H9 (cell line): ENCODE results near the gene USH2A. TPM values are rescaled to one million over a fixed set of nuclear protein-coding genes. Genes with fewer than 3 reads are reported as not detected.

Source experiments
- DNase-seq: peaks from one replicate; pipeline ENCODE4 v3.0.0-alpha.2; 2017
- H2AFZ ChIP-seq: one replicate; pipeline ENCODE4 v1.6.1; 2013; ENCODE audit warnings: mild to moderate bottlenecking, low read length, control low read depth, moderate library complexity
- H2AK5ac ChIP-seq: 2 replicates; pipeline ENCODE4 v1.6.1; 2013; ENCODE audit warnings: low read length, control low read depth, mixed read lengths; ENCODE audit not compliant: insufficient read length
- H2BK120ac ChIP-seq: one replicate; pipeline ENCODE4 v1.6.1; 2013; ENCODE audit warnings: low read depth, mild to moderate bottlenecking, low read length, control low read depth, inconsistent platforms; ENCODE audit not compliant: poor library complexity, severe bottlenecking
- H2BK12ac ChIP-seq: 2 replicates; pipeline ENCODE4 v1.6.1; 2013; ENCODE audit warnings: low read length, control low read depth, mixed read lengths, low read depth; ENCODE audit not compliant: insufficient read length
- H2BK15ac ChIP-seq: 2 replicates; pipeline ENCODE4 v1.6.1; 2013; ENCODE audit warnings: low read depth, low read length, control low read depth
- H2BK20ac ChIP-seq: one replicate; pipeline ENCODE4 v1.6.1; 2013; ENCODE audit warnings: low read depth, mild to moderate bottlenecking, low read length, control low read depth, inconsistent platforms; ENCODE audit not compliant: poor library complexity, severe bottlenecking
- H2BK5ac ChIP-seq: 2 replicates; pipeline ENCODE4 v1.6.1; 2013; ENCODE audit warnings: low read length, control low read depth, mixed read lengths; ENCODE audit not compliant: insufficient read length
- H3K14ac ChIP-seq: 2 replicates; pipeline ENCODE4 v1.6.1; 2013; ENCODE audit warnings: low read length, control low read depth; ENCODE audit not compliant: insufficient read depth
- H3K18ac ChIP-seq: 2 replicates; pipeline ENCODE4 v1.6.1; 2013; ENCODE audit warnings: low read depth, mild to moderate bottlenecking, mixed read lengths, low read length, control low read depth; ENCODE audit not compliant: insufficient read length
- H3K23ac ChIP-seq: 2 replicates; pipeline ENCODE4 v1.6.1; 2013; ENCODE audit warnings: low read length, control low read depth, mixed read lengths, low read depth; ENCODE audit not compliant: insufficient read length
- H3K23me2 ChIP-seq: 2 replicates; pipeline ENCODE4 v1.6.1; 2013; ENCODE audit warnings: low read depth, mild to moderate bottlenecking, mixed read lengths, low read length, control low read depth; ENCODE audit not compliant: insufficient read length, poor library complexity, severe bottlenecking
- H3K27ac ChIP-seq: 2 replicates; pipeline ENCODE4 v1.5.1; 2013; ENCODE audit warnings: low read length, control low read depth, mixed read lengths, low read depth; ENCODE audit not compliant: insufficient read length
- H3K27me3 ChIP-seq: 2 replicates; pipeline ENCODE4 v1.6.1; 2013; ENCODE audit warnings: low read length, control low read depth, inconsistent platforms; ENCODE audit not compliant: insufficient read depth
- H3K4ac ChIP-seq: 2 replicates; pipeline ENCODE4 v1.6.1; 2013; ENCODE audit warnings: low read depth, mild to moderate bottlenecking, control low read depth, inconsistent platforms, low read length, moderate library complexity
- H3K4me1 ChIP-seq: 2 replicates; pipeline ENCODE4 v1.6.1; 2013; ENCODE audit warnings: low read length, control low read depth, inconsistent platforms; ENCODE audit not compliant: insufficient read depth
- H3K4me2 ChIP-seq: 2 replicates; pipeline ENCODE4 v1.6.1; 2013; ENCODE audit warnings: low read length, control low read depth, mixed read lengths; ENCODE audit not compliant: insufficient read length, insufficient read depth
- H3K56ac ChIP-seq: 2 replicates; pipeline ENCODE4 v1.6.1; 2013; ENCODE audit warnings: low read depth, mild to moderate bottlenecking, mixed read lengths, low read length, control low read depth; ENCODE audit not compliant: insufficient read length
- H3K79me1 ChIP-seq: 2 replicates; pipeline ENCODE4 v1.6.1; 2013; ENCODE audit warnings: low read depth, mild to moderate bottlenecking, moderate library complexity, low read length, control low read depth, inconsistent platforms; ENCODE audit not compliant: insufficient read depth, poor library complexity, severe bottlenecking
- H3K79me2 ChIP-seq: 2 replicates; pipeline ENCODE4 v1.6.1; 2013; ENCODE audit warnings: low read length, control low read depth, inconsistent platforms; ENCODE audit not compliant: insufficient read depth
- H3K9ac ChIP-seq: 2 replicates; pipeline ENCODE4 v1.6.1; 2013; ENCODE audit warnings: low read length, control low read depth, mixed read lengths; ENCODE audit not compliant: insufficient read length; ENCODE audit errors: extremely low read depth
- H3K9me3 ChIP-seq: one replicate; pipeline ENCODE4 v1.6.1; 2013; ENCODE audit warnings: low read depth, low read length, inconsistent platforms; ENCODE audit not compliant: control insufficient read depth
- H3T11ph ChIP-seq: one replicate; pipeline ENCODE4 v1.6.1; 2013; ENCODE audit warnings: mild to moderate bottlenecking, low read length, control low read depth, inconsistent platforms
- H4K20me1 ChIP-seq: one replicate; pipeline ENCODE4 v1.6.1; 2013; ENCODE audit not compliant: control insufficient read depth, insufficient read length, insufficient read depth
- H4K5ac ChIP-seq: 2 replicates; pipeline ENCODE4 v1.6.1; 2013; ENCODE audit warnings: low read depth, mild to moderate bottlenecking, mixed read lengths, low read length, control low read depth; ENCODE audit not compliant: insufficient read length
- H4K8ac ChIP-seq: replicated peaks from 2 replicates; pipeline ENCODE4 v1.6.1; 2013; ENCODE audit warnings: low read length, control low read depth, mixed read lengths, low read depth; ENCODE audit not compliant: insufficient read length
- H4K91ac ChIP-seq: 2 replicates; pipeline ENCODE4 v1.6.1; 2013; ENCODE audit warnings: low read depth, mild to moderate bottlenecking, moderate library complexity, mixed read lengths, low read length, control low read depth; ENCODE audit not compliant: insufficient read length
- H3K27ac Mint-ChIP-seq, 3 experiments: 2 replicates in 2 of 3; 3 replicates in 1 of 3; pipeline ENCODE4 v1.8.0; 2020 to 2021; ENCODE audit warnings: mixed read lengths in 3 of 3, mild to moderate bottlenecking in 1 of 3, moderate library complexity in 1 of 3
- H3K27me3 Mint-ChIP-seq: 2 replicates; pipeline ENCODE4 v1.8.0; 2021; ENCODE audit warnings: low read depth, mild to moderate bottlenecking, moderate library complexity, mixed read lengths
- H3K36me3 Mint-ChIP-seq, 3 experiments: 2 replicates in 2 of 3; 3 replicates in 1 of 3; pipeline ENCODE4 v1.8.0; 2020 to 2021; ENCODE audit warnings: low read depth in 3 of 3, mixed read lengths in 3 of 3; ENCODE audit not compliant: insufficient read depth in 1 of 3
- H3K4me1 Mint-ChIP-seq, 2 experiments: 2 replicates each; pipeline ENCODE4 v1.8.0; 2020; ENCODE audit warnings: mixed read lengths in 2 of 2
- H3K4me3 Mint-ChIP-seq, 2 experiments: 2 replicates in 1 of 2; 3 replicates in 1 of 2; pipeline ENCODE4 v1.8.0; 2020 to 2021; ENCODE audit warnings: mild to moderate bottlenecking in 2 of 2, mixed read lengths in 2 of 2, moderate library complexity in 1 of 2
- H3K9me3 Mint-ChIP-seq, 2 experiments: 2 replicates in 1 of 2; 3 replicates in 1 of 2; pipeline ENCODE4 v1.8.0; 2020; ENCODE audit warnings: mild to moderate bottlenecking in 2 of 2, mixed read lengths in 2 of 2, moderate library complexity in 1 of 2
- WGBS: extraction: QIAGEN DNeasy Blood & Tissue Kit; methylation state at CpG from one replicate; pipeline ENCODE4 v1.1.7; 2013; ENCODE audit warnings: missing lambda C conversion rate, low lambda C conversion rate, mixed read lengths; ENCODE audit not compliant: insufficient read length; ENCODE audit errors: extremely low coverage; 5-methylcytosine and 5-hydroxymethylcytosine counted together
- total RNA-seq: library from RNA; stranded (reverse); gene quantifications from 2 replicates; pipeline ENCODE4 v1.2.1, GENCODE V29; 2021
- TF ChIP-seq, protein P1 (sequence below): fragments of 200-600 bp; sonication (generic); conservative IDR thresholded peaks from 3 replicates; pipeline ENCODE4 v1.8.0; 2021; ENCODE audit warnings: antibody characterized with exemption, mild to moderate bottlenecking

Gene USH2A
- total RNA-seq, 1 experiment from 2014 or later = 0.11 TPM

DNA sequence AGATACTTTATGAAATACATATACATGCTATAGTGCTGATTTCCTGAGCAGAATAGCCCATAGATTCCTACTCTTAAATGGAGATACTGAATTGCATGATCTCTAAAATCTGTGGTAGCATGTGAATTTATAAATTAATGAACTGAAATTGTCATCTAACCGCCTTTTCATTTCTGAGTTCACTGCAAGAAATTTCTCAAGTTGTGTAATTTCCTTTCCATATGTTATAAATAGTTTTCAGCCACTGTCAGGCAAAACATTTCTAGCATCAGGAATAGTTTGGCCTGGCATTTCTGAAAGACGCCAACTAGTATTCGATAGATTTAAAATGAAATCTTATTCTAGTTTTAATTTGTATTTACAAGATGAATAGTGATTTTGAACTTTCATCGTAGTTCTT is 310.1 kb downstream of the USH2A start:
- WGBS = no CpG with 5 or more reads among the region's 4 CpGs
- no peak overlapping the region for H4K5ac ChIP-seq
- no peak overlapping the region for H2BK120ac ChIP-seq
- H2BK15ac ChIP-seq = no peak overlapping the region
- H3T11ph ChIP-seq = no peak overlapping the region
- Mint-ChIP-seq H3K9me3 (no peaks in the 10 kb centered on the region), H3K4me1 (peaks cover 5 to 8% of the 10 kb centered on the region in 2 experiments), H3K4me3 (no peak overlapping the region), H3K36me3 (no peaks in the 10 kb centered on the region), H3K27ac (no peak overlapping the region), H3K27me3 (no peaks in the 10 kb centered on the region)
- TF ChIP-seq, protein P1, sequence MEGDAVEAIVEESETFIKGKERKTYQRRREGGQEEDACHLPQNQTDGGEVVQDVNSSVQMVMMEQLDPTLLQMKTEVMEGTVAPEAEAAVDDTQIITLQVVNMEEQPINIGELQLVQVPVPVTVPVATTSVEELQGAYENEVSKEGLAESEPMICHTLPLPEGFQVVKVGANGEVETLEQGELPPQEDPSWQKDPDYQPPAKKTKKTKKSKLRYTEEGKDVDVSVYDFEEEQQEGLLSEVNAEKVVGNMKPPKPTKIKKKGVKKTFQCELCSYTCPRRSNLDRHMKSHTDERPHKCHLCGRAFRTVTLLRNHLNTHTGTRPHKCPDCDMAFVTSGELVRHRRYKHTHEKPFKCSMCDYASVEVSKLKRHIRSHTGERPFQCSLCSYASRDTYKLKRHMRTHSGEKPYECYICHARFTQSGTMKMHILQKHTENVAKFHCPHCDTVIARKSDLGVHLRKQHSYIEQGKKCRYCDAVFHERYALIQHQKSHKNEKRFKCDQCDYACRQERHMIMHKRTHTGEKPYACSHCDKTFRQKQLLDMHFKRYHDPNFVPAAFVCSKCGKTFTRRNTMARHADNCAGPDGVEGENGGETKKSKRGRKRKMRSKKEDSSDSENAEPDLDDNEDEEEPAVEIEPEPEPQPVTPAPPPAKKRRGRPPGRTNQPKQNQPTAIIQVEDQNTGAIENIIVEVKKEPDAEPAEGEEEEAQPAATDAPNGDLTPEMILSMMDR = no peak
- no peak overlapping the region for H3K14ac ChIP-seq
- no peak overlapping the region for H3K9ac ChIP-seq
- no peaks in the 10 kb centered on the region for H3K23me2 ChIP-seq
- H2AK5ac ChIP-seq = no peak overlapping the region
- no peak overlapping the region for H2BK20ac ChIP-seq
- H3K79me2 ChIP-seq = no peaks in the 10 kb centered on the region
- H3K23ac ChIP-seq = no peak overlapping the region
- H3K79me1 ChIP-seq = no peaks in the 10 kb centered on the region
- no peak overlapping the region for H4K91ac ChIP-seq
- no peak overlapping the region for H3K27ac ChIP-seq
- H4K8ac ChIP-seq = no peak overlapping the region
- H4K20me1 ChIP-seq = no peaks in the 10 kb centered on the region
- H3K27me3 ChIP-seq = no peaks in the 10 kb centered on the region
- H3K9me3 ChIP-seq = no peaks in the 10 kb centered on the region
- no peak overlapping the region for H3K4me2 ChIP-seq
- H2AFZ ChIP-seq = no peak overlapping the region
- H3K18ac ChIP-seq = no peak overlapping the region
- peaks cover 3% of the 10 kb centered on the region; the same call in 1 of the 2 replicates for H3K4me1 ChIP-seq
- no peak overlapping the region for H2BK5ac ChIP-seq
- DNase-seq = no peak
- no peak overlapping the region for H3K56ac ChIP-seq
- H3K4ac ChIP-seq = no peak overlapping the region
- no peak overlapping the region for H2BK12ac ChIP-seq
